HepG2 (cell line): ENCODE data around the gene TCEANC. TPM values are rescaled to one million over a fixed set of nuclear protein-coding genes. Genes with fewer than 3 reads are reported as not detected.

Source experiments
- FOXK2 ChIP-seq: fragments of 450-650 bp; IDR thresholded peaks from 2 replicates; pipeline ENCODE4 v1.6.1; 2016
- HNRNPL ChIP-seq: fragments of 200-400 bp; formaldehyde crosslinking; IDR thresholded peaks from 2 replicates; pipeline ENCODE4 v1.6.1; 2017; ENCODE audit warnings: mild to moderate bottlenecking, low read depth, low read length
- NFIB ChIP-seq: sonication (generic); formaldehyde crosslinking; IDR thresholded peaks from 2 replicates; pipeline ENCODE4 v1.9.0; 2021; ENCODE audit warnings: missing genetic modification reagents, mild to moderate bottlenecking, borderline replicate concordance
- PAF1 ChIP-seq: IDR thresholded peaks from 2 replicates; pipeline ENCODE4 v1.6.1; 2016; ENCODE audit warnings: missing genetic modification reagents, missing compliant biosample characterization
- RELA ChIP-seq: sonication (generic); formaldehyde crosslinking; IDR thresholded peaks from 2 replicates; pipeline ENCODE4 v1.4.0; 2020; ENCODE audit warnings: missing genetic modification reagents
- SIX4 ChIP-seq: sonication (generic); formaldehyde crosslinking; IDR thresholded peaks from 2 replicates; pipeline ENCODE4 v1.4.0; 2020; ENCODE audit warnings: missing genetic modification reagents
- SNRNP70 ChIP-seq: fragments of 200-400 bp; formaldehyde crosslinking; IDR thresholded peaks from 2 replicates; pipeline ENCODE4 v1.6.1; 2017; ENCODE audit warnings: mild to moderate bottlenecking, low read depth, low read length, moderate library complexity
- TCF7 ChIP-seq: sonication (generic); IDR thresholded peaks from 2 replicates; pipeline ENCODE4 v1.6.1; 2016; ENCODE audit warnings: antibody characterized with exemption, low read depth
- ZNF121 ChIP-seq: sonication (generic); formaldehyde crosslinking; IDR thresholded peaks from 2 replicates; pipeline ENCODE4 v1.5.0; 2020; ENCODE audit warnings: mild to moderate bottlenecking, missing genetic modification reagents
- ZNF432 ChIP-seq: sonication (generic); formaldehyde crosslinking; IDR thresholded peaks from 2 replicates; pipeline ENCODE4 v1.5.0; 2020; ENCODE audit warnings: missing genetic modification reagents, mild to moderate bottlenecking, borderline replicate concordance
- ZNF468 ChIP-seq: sonication (generic); formaldehyde crosslinking; IDR thresholded peaks from 2 replicates; pipeline ENCODE4 v1.8.0; 2022; ENCODE audit warnings: mild to moderate bottlenecking, moderate library complexity, missing genetic modification reagents
- ZNF558 ChIP-seq: sonication (generic); formaldehyde crosslinking; IDR thresholded peaks from 2 replicates; pipeline ENCODE4 v1.9.0; 2022; ENCODE audit warnings: mild to moderate bottlenecking, missing genetic modification reagents, borderline replicate concordance
- ZNF83 ChIP-seq: sonication (generic); formaldehyde crosslinking; IDR thresholded peaks from 2 replicates; pipeline ENCODE4 v1.4.0; 2020; ENCODE audit warnings: missing genetic modification reagents, mild to moderate bottlenecking, borderline replicate concordance
- ZZZ3 ChIP-seq: sonication (generic); formaldehyde crosslinking; IDR thresholded peaks from 2 replicates; pipeline ENCODE4 v1.4.0; 2020; ENCODE audit warnings: missing genetic modification reagents, mild to moderate bottlenecking, borderline replicate concordance
- polyA plus RNA-seq, 8 experiments: library from polyadenylated mRNA; depleted of rRNA in 3 of 8; stranded (reverse) in 7 of 8; unstranded in 1 of 8; fragments of >200 nt; fragmentation: Illumina TruSeq in 4 of 8; extraction: Trizol in 4 of 8; gene quantifications; 2 replicates each; pipeline versions ENCODE4 v1.2.1 to v1.2.3, GENCODE V29; 2011 to 2016; ENCODE audit warnings: low read depth in 4 of 8, missing spikeins in 1 of 8, mixed read lengths in 1 of 8; ENCODE audit not compliant: insufficient read depth in 1 of 8
- total RNA-seq, 5 experiments: library from RNA; depleted of rRNA; stranded (reverse); fragments of >200 nt; fragmentation: Illumina TruSeq; extraction: Trizol; gene quantifications; 2 replicates each; pipeline ENCODE4 v1.2.3, GENCODE V29; 2016; ENCODE audit warnings: low read depth in 1 of 5
- TF ChIP-seq, protein P1 (sequence below): sonication (generic); formaldehyde crosslinking; IDR thresholded peaks from 2 replicates; pipeline ENCODE4 v1.5.1; 2020; ENCODE audit warnings: mild to moderate bottlenecking, missing genetic modification reagents
- TF ChIP-seq, protein P2 (sequence below): sonication (generic); formaldehyde crosslinking; IDR thresholded peaks from 2 replicates; pipeline ENCODE4 v1.8.1; 2023; ENCODE audit warnings: mild to moderate bottlenecking, missing genetic modification reagents, borderline replicate concordance
- TF ChIP-seq, protein P3 (sequence below): sonication (generic); formaldehyde crosslinking; IDR thresholded peaks from 2 replicates; pipeline ENCODE4 v1.4.0; 2020; ENCODE audit warnings: mild to moderate bottlenecking, missing genetic modification reagents
- TF ChIP-seq, protein P4 (sequence below): sonication (generic); formaldehyde crosslinking; IDR thresholded peaks from 2 replicates; pipeline ENCODE4 v1.8.0; 2022; ENCODE audit warnings: mild to moderate bottlenecking, missing genetic modification reagents, moderate library complexity

The TCEANC gene
- total and polyA plus RNA-seq, 2 of the 13 experiments (the other 11 are each of a cell fraction or from before 2014, with no cell fraction given) = 0.51 to 0.97 TPM

DNA sequence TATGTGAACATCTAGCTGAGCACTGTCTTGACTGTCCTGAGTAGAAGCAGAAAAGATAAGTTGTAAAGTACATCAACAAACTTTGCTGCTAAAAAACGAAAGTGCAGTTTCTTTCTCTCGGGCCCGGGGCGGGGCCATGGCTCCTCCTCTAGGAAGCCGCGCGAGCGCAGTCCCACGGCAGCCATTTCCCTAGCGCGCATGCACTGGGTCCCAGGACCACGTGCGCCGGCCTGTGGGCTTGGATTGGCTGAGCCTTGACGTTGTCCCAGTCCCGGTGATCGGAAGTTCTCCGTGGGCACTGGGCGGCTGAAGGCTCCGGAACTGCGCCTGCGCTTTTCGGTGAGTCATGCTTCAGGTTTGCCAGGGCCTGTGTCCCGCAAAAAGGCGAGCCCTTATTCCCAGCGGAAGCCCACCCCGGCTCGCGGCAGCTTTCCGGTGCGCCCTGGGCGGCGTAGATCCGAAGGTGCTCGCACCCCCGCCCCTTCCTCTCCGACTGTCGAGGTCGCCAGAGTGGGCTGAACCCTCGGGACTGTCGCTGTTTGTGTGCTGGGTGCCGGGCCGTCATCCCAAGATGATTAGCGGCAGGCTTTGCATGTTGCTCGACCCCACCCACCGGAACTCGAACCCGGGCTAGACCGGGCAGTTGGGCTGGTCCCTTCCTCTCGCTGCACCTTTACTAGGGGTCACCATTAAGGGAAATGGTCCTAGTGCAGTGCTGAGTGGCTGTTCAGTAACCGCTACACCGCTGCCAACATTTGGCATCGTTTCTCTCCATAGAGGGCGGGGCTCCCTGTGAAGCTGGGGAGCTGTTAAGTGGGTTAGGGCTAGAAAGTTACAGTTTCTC, at the start of gene TCEANC (continued):
- TF ChIP-seq, protein P1, sequence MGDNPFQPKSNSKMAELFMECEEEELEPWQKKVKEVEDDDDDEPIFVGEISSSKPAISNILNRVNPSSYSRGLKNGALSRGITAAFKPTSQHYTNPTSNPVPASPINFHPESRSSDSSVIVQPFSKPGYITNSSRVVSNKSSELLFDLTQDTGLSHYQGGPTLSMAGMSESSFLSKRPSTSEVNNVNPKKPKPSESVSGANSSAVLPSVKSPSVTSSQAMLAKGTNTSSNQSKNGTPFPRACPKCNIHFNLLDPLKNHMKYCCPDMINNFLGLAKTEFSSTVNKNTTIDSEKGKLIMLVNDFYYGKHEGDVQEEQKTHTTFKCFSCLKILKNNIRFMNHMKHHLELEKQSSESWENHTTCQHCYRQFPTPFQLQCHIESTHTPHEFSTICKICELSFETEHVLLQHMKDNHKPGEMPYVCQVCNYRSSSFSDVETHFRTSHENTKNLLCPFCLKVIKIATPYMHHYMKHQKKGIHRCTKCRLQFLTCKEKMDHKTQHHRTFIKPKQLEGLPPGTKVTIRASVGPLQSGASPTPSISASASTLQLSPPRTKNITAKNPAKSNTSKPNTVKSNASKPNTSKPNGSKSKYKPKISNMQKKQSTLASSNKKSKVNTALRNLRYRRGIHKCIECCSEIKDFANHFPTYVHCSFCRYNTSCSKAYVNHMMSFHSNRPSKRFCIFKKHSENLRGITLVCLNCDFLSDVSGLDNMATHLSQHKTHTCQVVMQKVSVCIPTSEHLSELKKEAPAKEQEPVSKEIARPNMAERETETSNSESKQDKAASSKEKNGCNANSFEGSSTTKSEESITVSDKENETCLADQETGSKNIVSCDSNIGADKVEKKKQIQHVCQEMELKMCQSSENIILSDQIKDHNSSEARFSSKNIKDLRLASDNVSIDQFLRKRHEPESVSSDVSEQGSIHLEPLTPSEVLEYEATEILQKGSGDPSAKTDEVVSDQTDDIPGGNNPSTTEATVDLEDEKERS (CRISPR knock-in tag) = no peak
- TF ChIP-seq ZNF468 (CRISPR knock-in tag) (no peak), RELA (CRISPR knock-in tag) (no peak), ZZZ3 (no peak), TCF7 (no peak), PAF1 (CRISPR knock-in tag) (no peak), ZNF432 (CRISPR knock-in tag) (no peak), NFIB (no peak), ZNF121 (CRISPR knock-in tag) (no peak), ZNF83 (no peak), ZNF558 (CRISPR knock-in tag) (no peak), SIX4 (CRISPR knock-in tag) (no peak), HNRNPL (no peak), FOXK2 (no peak), SNRNP70 (no peak)
- TF ChIP-seq, protein P2, sequence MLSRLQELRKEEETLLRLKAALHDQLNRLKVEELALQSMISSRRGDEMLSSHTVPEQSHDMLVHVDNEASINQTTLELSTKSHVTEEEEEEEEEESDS (CRISPR knock-in tag) = no peak
- TF ChIP-seq, protein P3, sequence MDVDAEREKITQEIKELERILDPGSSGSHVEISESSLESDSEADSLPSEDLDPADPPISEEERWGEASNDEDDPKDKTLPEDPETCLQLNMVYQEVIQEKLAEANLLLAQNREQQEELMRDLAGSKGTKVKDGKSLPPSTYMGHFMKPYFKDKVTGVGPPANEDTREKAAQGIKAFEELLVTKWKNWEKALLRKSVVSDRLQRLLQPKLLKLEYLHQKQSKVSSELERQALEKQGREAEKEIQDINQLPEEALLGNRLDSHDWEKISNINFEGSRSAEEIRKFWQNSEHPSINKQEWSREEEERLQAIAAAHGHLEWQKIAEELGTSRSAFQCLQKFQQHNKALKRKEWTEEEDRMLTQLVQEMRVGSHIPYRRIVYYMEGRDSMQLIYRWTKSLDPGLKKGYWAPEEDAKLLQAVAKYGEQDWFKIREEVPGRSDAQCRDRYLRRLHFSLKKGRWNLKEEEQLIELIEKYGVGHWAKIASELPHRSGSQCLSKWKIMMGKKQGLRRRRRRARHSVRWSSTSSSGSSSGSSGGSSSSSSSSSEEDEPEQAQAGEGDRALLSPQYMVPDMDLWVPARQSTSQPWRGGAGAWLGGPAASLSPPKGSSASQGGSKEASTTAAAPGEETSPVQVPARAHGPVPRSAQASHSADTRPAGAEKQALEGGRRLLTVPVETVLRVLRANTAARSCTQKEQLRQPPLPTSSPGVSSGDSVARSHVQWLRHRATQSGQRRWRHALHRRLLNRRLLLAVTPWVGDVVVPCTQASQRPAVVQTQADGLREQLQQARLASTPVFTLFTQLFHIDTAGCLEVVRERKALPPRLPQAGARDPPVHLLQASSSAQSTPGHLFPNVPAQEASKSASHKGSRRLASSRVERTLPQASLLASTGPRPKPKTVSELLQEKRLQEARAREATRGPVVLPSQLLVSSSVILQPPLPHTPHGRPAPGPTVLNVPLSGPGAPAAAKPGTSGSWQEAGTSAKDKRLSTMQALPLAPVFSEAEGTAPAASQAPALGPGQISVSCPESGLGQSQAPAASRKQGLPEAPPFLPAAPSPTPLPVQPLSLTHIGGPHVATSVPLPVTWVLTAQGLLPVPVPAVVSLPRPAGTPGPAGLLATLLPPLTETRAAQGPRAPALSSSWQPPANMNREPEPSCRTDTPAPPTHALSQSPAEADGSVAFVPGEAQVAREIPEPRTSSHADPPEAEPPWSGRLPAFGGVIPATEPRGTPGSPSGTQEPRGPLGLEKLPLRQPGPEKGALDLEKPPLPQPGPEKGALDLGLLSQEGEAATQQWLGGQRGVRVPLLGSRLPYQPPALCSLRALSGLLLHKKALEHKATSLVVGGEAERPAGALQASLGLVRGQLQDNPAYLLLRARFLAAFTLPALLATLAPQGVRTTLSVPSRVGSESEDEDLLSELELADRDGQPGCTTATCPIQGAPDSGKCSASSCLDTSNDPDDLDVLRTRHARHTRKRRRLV (CRISPR knock-in tag) = no peak
- TF ChIP-seq, protein P4, sequence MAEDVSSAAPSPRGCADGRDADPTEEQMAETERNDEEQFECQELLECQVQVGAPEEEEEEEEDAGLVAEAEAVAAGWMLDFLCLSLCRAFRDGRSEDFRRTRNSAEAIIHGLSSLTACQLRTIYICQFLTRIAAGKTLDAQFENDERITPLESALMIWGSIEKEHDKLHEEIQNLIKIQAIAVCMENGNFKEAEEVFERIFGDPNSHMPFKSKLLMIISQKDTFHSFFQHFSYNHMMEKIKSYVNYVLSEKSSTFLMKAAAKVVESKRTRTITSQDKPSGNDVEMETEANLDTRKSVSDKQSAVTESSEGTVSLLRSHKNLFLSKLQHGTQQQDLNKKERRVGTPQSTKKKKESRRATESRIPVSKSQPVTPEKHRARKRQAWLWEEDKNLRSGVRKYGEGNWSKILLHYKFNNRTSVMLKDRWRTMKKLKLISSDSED (CRISPR knock-in tag) = no peak
